ENCODE data around the gene PHACTR2.
"Not testable (repeated sequence)": the region's sequence is repeated elsewhere in the genome, so short reads cannot be mapped to it uniquely, and the experiment has no call there.

The PHACTR2 gene

DNA sequence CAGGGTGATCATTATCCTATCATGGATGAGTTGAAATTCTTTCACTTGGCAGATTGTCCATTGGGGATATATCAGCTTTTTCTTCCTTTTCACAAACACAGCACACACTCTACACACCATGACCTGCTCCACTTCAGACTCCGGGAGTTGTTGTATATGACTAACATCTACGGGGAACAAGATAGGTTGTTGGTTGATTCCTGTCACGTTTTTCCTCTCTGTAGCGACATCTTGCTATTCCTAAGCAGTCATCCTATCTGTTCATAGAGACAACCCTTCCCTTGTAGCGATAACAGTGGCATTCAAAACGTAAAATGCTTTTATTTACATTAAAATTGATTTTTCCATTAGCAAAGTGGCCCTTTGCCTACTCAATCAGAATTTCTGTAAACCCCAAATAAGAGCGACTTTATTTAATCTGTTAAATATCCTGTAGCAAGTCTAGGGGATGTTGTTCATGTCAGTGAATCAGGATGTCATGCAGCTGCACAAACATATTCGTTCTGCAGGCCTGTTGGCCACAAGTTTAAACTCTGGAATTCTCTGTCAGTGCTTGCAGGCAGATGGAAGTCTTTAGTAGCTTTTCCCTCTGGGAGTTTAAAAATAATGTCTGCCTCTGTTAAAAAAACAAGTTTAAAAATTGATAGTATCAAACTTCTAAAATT, 23.1 kb downstream of the PHACTR2 start:
- DNase-seq = no peak

DNA sequence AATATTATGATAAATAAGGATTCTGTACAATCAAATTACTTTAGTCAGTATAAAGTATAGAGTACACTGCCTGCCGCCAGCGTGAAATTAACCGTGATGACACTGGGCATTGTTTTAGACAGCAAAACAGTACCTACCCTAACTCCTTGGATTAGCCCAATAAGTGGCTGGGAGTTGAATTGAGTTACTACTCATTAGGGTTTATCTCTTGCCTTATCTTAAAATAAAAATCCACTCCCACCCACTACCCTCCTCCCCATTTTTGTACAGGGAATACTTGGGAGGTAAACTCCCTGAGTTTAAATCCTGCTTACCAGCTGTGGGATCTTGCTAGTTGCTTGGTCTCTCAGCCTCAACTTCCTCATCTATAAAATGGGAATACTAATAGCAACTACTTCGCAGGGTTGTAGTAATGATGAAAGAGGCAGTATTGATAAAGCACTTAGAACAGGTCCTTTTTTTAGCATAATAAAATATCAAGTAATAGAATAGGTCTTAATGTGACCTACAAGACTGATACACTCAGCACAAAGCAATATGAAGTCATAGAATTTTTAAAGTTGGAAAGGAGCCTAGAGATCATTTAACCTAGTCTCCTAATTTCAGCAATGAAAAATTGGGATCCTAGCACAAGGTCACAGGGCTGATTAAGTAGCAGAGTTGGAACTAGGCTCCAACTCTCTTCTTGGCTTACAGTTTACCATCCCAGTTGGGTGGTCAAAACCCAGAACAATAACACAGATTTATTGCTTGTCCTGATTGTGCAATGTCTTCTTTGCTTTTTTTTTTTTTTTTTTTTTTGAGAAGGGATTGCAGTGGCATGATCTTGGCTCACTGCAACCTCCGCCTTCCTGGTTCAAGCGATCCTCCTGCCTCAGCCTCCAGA, 23.8 kb downstream of the PHACTR2 start:
- no peak for DNase-seq

DNA sequence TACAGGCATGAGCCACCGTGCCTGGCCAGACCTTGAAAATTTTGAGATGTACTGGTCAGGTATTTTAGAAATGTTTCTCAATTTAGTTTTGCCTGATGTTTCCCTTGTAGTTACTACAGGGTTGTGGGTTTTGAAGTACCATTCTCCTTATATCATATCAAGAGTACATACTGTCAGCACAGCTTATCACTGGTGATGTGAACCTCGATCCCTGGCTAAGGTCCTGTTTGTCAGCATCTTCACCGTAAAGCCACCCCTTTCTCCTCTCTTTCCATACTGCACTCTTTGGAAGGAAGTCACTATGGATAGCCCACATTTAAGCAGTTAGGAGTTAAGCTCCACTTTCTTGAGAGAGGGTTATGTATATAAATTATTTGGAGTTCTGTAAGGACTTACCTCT, 27.8 kb downstream of the PHACTR2 start:
- DNase-seq = no peak

DNA sequence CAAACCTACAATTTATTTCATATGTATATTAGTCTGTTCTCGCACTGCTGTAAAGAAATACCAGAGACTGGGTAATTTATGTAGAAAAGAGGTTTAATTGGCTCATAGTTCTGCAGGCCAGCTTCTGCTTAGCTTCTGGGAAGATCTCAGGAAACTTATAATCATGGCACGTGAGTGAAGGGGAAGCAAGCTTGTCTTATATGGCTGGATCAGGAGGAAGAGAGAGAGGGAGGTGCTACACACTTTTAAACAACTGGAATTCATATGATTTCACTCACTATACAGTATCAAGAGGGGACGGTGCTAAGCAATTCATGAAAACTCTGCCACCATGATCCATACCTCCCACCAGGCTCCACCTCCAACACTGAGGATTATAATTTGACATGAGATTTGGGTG, 29.9 kb downstream of the PHACTR2 start:
- no peak for DNase-seq

DNA sequence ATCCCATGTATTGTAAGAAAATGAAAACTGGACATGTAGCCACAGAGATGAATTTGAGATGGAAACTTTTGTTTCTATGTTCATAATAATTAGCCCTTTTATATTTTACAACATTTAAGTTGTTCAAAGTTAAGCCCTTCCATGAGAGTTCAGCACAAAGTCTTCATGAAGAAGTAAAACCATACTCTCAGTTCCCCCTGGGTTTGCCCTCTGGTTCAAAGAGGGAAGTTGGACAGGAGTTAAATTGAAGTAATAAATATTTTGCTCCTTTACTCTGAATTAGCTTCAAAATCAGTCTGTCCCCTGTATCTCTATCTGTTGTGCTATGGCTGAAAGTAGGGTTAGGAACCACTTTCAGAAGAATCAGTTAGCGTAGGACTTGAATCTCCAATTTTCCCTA, 31.1 kb downstream of the PHACTR2 start:
- no peak for DNase-seq

DNA sequence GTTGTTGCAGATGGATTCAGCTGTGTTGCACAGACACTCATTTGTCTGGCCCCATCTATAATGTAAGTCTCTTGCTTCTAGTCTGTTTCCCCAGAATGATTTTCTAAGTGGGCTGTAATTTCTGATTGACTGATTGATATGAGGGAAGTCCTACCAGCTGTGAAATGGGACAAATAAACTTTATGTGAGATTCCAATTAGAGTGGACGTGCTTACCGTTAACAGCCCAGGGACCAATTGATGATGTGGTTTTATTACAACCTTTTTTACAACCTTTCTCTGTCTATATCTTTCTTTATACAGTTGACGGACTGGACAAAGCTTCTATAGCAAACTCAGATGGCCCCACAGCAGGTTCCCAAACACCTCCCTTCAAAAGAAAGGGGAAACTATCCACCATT, 33.9 kb downstream of the PHACTR2 start:
- no peak for DNase-seq

DNA sequence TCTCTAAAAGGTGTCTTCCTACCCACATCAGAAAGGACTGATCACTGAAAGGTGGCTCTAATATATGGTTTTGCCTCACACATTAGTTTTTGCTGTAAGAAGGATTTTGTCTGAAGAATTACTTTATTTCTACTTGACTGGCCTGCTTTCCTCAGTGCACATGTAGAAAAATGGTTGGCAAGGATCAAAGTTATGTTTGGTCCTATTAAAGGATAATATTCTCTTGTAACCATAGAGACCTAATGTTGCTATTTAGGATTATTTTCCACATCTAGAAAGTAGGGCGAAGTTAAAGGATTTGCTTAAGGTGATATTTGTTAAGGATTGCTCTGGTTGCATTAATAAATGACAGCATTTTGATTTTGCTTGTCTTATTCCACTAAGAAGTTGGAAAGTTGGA, 40.7 kb downstream of the PHACTR2 start:
- no peak for DNase-seq

DNA sequence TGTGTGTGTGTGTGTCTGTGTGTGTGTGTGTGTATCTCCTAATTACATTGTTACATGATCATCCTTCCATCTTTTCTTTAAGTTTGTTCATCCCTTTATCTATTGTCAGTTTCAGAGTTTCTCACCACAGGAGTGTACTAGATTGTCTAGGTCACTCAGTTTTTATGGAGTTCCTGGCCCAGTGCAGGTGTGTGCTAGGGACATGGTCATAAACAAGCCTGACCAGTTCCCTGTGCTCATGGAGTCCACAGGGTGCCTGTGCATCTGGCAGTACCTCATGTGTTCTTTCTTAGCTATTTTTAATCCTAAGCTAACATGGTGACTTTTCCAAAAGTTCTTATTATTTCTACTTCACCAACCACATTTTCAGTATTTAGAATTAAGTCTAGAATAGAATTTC, 43.9 kb downstream of the PHACTR2 start:
- no peak for DNase-seq

DNA sequence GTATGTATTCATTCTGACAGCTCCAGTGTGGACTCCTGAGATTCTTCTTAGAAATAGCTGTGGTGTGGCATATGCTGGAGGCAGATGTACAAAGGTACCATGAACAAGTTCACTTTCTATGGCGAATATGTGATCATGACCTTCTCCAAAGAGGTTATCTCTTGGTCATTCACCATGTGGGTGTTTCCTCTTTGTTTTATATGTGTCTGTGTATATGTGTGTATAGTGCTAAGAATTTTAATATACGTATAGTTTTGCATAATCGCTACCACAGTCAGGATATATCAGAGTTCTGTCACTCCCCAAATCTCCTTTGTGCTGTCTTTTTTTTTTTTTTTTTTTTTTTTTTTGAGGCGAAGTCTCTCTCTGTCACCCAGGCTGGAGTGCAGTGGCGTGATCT, 47.1 kb downstream of the PHACTR2 start:
- DNase-seq = no peak

DNA sequence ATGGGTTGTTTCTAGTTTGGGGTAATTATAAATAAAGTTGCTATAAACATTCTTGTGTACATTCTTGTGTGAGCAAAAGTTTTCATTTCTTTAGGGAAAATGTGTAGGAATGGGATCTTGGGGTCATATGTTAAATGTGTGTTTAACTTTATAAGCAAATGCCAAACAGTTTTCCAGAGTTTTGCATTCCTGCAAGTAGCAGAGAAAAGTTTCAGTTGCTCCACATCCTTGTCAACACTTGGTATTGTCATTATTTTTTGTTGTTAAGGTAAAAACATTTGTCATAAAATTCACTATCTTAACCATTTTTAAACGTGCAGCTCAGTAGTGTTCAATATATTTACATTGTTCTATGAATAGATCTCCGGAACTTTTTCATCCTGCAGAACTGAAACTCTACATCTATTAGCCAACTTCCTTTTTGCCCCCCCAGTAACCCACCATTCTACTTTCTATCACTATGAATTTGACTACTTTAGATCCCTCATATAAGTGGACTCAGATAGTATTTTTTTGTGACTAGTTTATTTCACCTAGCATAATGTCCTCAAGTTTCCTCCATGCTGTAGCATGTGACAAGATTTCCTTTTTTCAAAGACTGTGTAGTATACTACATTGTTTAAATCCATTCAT, 48.4 kb downstream of the PHACTR2 start:
- DNase-seq = no peak

DNA sequence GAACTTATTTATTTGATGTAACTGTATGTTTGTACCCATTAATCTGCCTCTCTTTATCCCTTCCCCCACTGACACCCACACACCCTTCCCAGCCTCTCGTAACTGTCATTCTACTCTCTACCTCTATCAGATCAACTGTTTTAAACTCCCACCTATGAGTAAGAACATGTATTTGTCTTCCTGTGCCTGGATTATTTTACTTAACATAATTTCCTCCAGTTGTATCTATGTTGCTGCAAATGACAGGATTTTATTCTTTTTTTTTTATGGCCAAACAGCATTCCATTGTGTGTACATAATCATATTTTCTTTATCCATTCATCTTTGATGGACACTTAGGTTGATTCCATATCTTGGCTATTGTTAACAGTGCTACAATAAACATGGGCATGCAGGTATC, 49.3 kb downstream of the PHACTR2 start:
- no peak for DNase-seq

DNA sequence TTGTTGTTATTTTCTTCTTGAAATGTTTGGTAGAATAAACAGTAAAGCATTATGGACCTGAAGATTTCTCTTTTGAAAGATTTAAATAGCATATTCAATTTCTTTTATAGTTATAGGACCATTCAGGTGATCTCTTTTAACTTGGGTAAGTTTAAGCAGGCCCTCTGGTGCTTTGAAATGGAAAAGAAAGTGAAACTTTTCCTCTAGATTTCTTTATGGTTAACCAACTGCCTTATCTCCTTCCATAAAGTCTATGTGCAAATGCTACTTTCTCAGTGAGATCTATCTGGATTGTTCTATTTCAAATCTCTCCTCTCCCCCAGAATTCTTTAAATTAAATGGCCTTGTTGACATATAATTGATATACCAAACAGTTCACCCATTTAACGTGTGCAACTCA, 54.0 kb downstream of the PHACTR2 start:
- no peak for DNase-seq

DNA sequence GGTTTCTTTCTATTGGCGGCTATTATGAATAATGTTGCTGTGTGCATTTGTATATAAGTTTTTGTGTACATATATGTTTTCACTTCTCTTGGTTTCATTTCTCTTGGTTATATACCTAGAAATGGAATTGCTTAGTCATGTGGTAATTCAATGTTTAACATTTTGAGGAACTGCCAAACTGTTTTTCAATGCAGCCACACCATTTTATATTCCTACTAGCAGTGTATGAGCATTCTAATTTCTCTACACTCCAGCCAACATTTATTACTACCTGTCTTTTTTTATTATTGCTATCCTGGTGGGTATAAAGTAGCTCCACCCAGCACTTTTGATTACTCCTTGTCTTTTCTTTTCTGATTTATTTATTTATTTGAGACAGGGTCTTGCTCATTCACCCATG, 54.8 kb downstream of the PHACTR2 start:
- no peak for DNase-seq

DNA sequence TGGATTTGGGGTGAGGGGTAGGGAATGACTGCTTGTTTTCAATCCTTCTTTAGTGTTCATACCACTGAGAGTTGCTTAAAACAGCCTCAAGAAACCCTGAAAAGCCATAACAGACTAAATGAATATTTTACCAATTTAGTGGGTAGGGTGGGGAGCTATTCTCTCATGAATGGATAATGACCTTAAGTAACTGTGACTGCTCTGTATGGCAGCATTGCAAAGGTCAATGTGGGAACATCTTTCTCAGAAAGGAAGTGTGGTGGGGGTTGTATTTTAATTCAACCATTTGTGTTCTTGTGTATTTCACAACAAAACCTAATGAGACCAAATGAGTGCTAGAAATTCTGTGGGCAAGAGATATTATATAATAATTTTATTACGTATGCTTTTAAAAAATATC, 55.7 kb downstream of the PHACTR2 start:
- no peak for DNase-seq

DNA sequence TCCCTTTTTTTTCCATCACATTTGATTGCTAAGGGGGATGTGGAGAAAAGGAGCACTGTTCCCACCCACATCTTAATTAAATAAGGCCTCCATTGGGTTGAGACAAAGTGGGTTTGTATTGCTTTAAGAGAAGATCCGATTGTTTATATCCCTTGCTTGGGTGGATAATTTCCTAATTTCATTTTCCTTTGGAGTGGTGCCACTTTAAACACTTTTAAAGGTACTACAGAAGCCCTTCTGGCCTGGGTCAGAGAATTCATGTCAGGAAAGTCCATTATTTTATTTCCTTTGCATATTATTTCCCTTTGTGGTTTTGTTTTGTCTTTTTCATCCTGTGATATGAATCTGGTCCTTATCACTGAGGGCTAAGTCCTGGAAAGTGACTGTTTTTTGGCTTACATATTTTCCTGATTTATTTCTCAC, 56.9 kb downstream of the PHACTR2 start:
- DNase-seq = no peak

DNA sequence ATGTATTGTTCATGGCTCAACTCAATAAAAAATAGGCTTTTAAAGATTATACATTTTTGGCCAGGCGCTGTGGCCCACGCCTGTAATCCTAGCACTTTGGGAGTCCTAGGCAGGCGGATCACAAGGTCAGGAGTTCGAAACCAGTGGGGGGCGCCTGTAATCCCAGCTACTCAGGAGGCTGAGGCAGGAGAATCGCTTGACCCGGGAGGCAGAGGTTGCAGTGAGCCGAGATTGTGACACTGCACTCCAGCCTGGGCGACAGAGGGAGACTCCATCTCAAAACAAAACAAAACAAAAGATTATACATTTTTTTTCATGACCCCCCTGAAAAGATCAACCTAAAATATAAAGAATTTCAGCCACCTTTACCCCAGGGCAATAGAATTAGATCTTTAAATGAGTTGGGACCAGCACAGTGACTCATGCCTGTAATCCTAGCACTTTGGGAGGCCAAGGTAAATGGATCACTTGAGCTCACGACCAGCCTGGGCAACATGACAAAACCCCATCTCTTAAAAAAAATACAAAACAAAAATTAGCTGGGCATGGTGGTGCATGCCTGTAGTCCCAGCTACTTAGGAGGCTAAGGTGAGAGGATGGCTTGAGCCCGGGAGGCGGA, 60.4 kb downstream of the PHACTR2 start:
- DNase-seq = not testable (repeated sequence)

DNA sequence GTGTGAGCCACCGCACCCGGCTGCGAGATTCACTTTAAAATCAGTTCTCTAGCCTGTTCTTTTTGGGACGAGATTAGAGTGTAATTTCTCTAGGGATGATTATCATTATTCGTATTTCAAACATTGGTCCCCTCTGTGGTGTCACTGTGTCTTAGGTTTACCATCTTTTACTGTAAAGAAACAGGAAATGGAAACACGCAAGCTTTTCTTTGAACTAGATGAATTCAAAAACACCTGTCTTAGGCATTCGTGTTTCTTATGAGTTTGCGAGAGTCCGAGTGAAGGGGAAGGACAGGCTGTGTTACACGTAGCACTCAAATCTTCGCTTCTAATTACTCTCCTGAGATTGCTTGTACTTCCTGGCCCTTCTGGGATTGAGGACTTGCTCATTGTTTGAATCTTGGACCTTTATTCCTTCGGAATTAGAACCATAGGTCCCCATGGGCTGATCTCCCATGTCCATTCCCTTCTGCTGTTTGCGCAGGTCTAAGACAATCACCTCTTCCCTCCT, 61.6 kb downstream of the PHACTR2 start:
- no peak for DNase-seq

DNA sequence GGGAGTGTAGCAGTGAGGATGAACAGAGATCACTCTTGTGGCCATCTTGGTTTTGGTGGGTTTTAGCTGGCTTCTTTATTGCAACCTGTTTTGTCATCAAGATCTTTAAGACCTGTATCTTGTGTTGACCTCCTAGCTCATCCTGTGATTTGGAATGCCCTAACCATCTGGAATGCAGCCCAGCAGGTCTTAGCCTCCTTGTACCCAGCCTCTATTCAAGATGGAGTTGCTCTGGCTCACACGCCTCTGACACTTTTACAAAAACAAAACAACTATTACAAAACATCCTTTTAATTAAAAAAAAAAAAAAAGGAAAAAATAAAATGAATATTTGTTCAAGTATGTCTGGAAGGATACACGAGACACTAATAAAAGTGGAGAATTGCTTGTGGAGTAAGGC, 62.4 kb downstream of the PHACTR2 start:
- DNase-seq = no peak

DNA sequence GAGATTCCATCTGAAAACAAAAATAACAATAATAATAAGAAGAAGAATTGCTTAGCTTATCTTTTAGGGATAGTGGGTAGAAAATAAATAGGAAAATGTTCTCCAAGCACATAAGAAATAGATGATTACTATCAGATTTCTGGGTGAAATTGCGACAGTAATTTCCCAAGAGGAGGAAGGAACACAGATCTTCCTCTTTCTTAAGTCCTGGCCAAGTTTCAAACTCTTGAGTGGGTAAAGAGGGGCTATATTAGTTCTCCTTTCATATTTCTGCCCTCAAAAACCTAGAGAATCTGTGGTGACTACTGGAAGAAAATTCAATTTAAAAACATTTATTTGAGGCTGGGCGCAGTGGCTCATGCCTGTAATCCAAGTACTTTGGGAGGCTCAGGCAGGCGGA, 63.7 kb downstream of the PHACTR2 start:
- DNase-seq = no peak

DNA sequence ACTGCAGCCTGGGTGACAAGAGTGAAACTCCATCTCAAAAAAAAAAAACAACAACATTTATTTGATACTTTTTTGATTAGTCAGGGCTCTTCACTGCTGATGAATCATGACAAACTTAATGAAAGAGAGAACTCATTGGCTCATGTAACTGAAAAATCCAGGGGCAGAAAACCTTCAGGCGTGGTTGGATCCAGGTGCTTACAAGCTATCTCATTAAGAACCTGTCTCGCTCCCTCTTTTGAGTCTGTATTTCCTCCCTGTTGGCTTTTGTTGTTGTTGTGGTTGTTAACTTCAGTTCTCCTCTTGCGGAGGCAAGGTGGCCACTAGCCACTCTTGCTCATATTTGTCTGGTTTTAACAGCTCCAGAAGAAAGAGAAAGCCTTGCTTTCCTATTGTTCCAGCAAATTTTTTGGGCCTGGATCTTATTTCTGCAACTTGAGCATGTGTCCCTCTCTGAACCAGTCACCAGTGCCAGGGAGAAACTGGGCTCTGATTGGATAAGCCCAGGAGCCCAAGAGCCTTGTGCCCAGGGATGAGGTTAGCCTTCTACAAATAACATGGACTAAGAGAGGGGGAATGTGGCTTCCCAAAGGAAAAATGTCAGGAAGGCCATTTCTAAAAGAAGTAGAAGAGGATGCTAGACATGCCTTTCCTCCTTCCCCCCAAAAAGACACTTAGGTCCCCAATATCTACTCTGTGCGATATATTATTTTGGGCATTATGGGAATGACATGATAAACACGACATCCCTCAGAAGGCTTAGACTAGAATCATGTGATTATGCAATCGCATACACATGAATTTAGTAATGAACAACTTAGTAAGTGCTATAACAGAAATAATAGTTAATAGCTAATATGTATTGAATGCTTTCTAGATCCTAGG, 64.5 kb downstream of the PHACTR2 start:
- DNase-seq = no peak

DNA sequence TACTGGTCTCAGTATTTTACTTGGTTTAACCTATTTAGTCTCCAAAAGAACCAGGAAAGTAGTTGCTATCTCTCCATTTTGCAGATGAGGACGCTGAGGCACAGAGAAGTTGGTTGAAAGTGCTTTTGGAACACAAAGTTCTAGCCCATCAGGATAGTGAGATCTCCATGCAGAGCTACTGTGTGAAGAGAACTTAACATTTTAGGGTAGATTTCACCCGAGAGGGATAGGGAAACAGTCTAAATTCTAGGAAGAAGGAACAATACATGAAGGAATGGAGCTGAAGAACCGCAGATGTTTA, 65.1 kb downstream of the PHACTR2 start:
- DNase-seq = no peak

All from T1000 (cell line).